ENCODE results near the gene LRRC56.
A peak's percentile ranks its signal among the peaks of the same experiment; 100 is the strongest.

DNA sequence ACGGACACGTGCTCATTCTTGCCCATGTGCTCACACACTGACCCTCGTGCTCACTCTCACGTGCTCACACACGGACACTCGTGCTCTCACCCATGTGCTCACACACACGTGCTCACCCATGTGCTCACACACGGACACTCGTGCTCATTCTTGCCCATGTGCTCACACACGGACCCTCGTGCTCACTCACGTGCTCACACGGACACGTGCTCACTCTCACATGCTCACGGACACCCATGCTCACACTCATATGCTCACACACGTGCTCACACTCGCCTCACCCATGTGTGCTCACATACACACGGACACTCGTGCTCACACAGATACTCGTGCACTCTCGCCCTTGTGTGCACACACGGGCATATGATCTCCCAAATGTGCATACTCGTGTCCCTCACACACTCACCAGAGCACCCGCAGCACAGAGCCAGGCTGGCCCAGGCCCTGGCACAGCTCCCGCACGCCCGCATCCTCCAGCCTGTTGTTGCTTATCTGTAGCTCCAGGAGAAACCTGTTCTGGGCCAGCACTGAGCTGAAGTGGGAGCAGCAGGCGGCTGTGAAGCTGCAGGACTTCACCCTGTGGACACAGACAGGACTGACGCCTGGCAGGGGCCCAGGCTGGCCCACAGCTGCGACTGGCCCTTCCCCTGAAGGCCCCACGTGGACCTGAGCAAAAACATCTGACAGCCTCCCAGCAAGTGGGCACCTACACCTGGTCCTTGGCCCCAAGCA lies 39.6 kb upstream of the LRRC56 start:
- TF ChIP-seq CTCF (IDR thresholded peaks at IDR 0.05; ENCODE audit: insufficient read depth, low read length) (no peak), POLR2AphosphoS5 (IDR thresholded peaks at IDR 0.05; ENCODE audit: low read depth) (peak; percentile 30), GABPA (IDR thresholded peaks at IDR 0.05; ENCODE audit: low read depth) (no peak), REST (IDR thresholded peaks at IDR 0.05; ENCODE audit: insufficient replicate concordance, low read depth) (no peak)

Measured in HL-60 (cell line).